Neural progenitor cell (in vitro differentiated cells): ENCODE measurements around the gene SPEF2. TPM values are rescaled to one million over a fixed set of nuclear protein-coding genes. Genes with fewer than 3 reads are reported as not detected.

Experiments
- DNase-seq: peaks from one replicate; pipeline ENCODE4 v3.0.0-alpha.2; 2016; ENCODE audit warnings: low spot score
- H2AFZ ChIP-seq: fragments of 200-600 bp; sonication (generic); replicated peaks from 2 replicates; pipeline ENCODE4 v1.6.1; 2016; ENCODE audit warnings: antibody characterized with exemption
- H3F3A ChIP-seq: fragments of 200-600 bp; sonication (generic); 2 replicates; pipeline ENCODE4 v1.6.1; 2016; ENCODE audit warnings: antibody characterized with exemption, low read depth
- H3K27ac ChIP-seq: fragments of 200-600 bp; sonication (generic); 2 replicates; pipeline ENCODE4 v1.5.1; 2016; ENCODE audit warnings: mild to moderate bottlenecking
- H3K27me3 ChIP-seq: fragments of 200-600 bp; sonication (generic); 2 replicates; pipeline ENCODE4 v1.6.1; 2016; ENCODE audit warnings: mild to moderate bottlenecking, moderate library complexity
- H3K36me3 ChIP-seq: fragments of 200-600 bp; sonication (generic); 2 replicates; pipeline ENCODE4 v1.5.1; 2016
- H3K4me1 ChIP-seq: fragments of 200-600 bp; sonication (generic); 2 replicates; pipeline ENCODE4 v1.6.1; 2016; ENCODE audit warnings: mixed run types
- H3K4me2 ChIP-seq: fragments of 200-600 bp; sonication (generic); 2 replicates; pipeline ENCODE4 v1.6.1; 2016
- H3K4me3 ChIP-seq: fragments of 200-600 bp; sonication (generic); 2 replicates; pipeline ENCODE4 v1.5.1; 2016
- H3K79me2 ChIP-seq: fragments of 200-600 bp; sonication (generic); 2 replicates; pipeline ENCODE4 v1.6.1; 2016; ENCODE audit warnings: low read depth
- H3K9ac ChIP-seq: fragments of 200-600 bp; sonication (generic); 2 replicates; pipeline ENCODE4 v1.6.1; 2016
- H3K9me3 ChIP-seq: fragments of 200-600 bp; sonication (generic); 2 replicates; pipeline ENCODE4 v1.5.1; 2016; ENCODE audit warnings: low read depth
- H4K20me1 ChIP-seq: fragments of 200-600 bp; sonication (generic); 2 replicates; pipeline ENCODE4 v1.6.1; 2016; ENCODE audit warnings: low read depth
- H3K27ac Mint-ChIP-seq: 3 replicates; pipeline ENCODE4 v1.8.0; 2021; ENCODE audit warnings: mixed read lengths
- H3K27me3 Mint-ChIP-seq: 2 replicates; pipeline ENCODE4 v1.8.0; 2022; ENCODE audit warnings: low read depth, mild to moderate bottlenecking, inconsistent platforms, moderate library complexity, mixed read lengths; ENCODE audit not compliant: insufficient read depth
- H3K36me3 Mint-ChIP-seq: 3 replicates; pipeline ENCODE4 v1.8.0; 2021; ENCODE audit warnings: mixed read lengths
- H3K4me1 Mint-ChIP-seq: 3 replicates; pipeline ENCODE4 v1.8.0; 2021; ENCODE audit warnings: mixed read lengths
- H3K4me3 Mint-ChIP-seq: 3 replicates; pipeline ENCODE4 v1.8.0; 2021; ENCODE audit warnings: mild to moderate bottlenecking, moderate library complexity, mixed read lengths
- H3K9me3 Mint-ChIP-seq: 3 replicates; pipeline ENCODE4 v1.8.0; 2020; ENCODE audit warnings: mixed read lengths
- EZH2 ChIP-seq: fragments of 200-600 bp; sonication (generic); IDR thresholded peaks from 2 replicates; pipeline ENCODE4 v1.6.1; 2017; ENCODE audit warnings: antibody characterized with exemption, mild to moderate bottlenecking, moderate library complexity
- EZH2phosphoT487 ChIP-seq: fragments of 200-600 bp; sonication (generic); IDR thresholded peaks from 2 replicates; pipeline ENCODE4 v1.6.1; 2017; ENCODE audit warnings: antibody characterized with exemption
- total RNA-seq: library from RNA; depleted of rRNA; stranded (reverse); fragments of >200 nt; gene quantifications from 2 replicates; pipeline ENCODE4 v1.2.3, GENCODE V29; 2015; ENCODE audit warnings: low replicate concordance
- TF ChIP-seq, protein P1 (sequence below): fragments of 200-600 bp; sonication (generic); IDR thresholded peaks from 2 replicates; pipeline ENCODE4 v1.5.1; 2017; ENCODE audit warnings: antibody characterized with exemption, mild to moderate bottlenecking

SPEF2 gene
- total RNA-seq, 1 donor from 2014 or later, result 5.8 TPM

- H3K4me1 ChIP-seq, result no peaks in the 10 kb centered on the region
- H3K27me3 ChIP-seq, result peaks cover 28% of the 10 kb centered on the region
- H3K9me3 ChIP-seq, result no peaks in the 10 kb centered on the region
- H3K9me3 Mint-ChIP-seq, result no peaks in the 10 kb centered on the region
- no peak overlapping the region for H3K9ac ChIP-seq
- no peak overlapping the region for H3K4me2 ChIP-seq
- no peaks in the 10 kb centered on the region for H3K27me3 Mint-ChIP-seq
- no peak overlapping the region for H2AFZ ChIP-seq
- H3K27ac Mint-ChIP-seq, result no peak overlapping the region
- H3K4me3 Mint-ChIP-seq, result no peak overlapping the region
- no peaks in the 10 kb centered on the region for H3K36me3 ChIP-seq
- no peaks in the 10 kb centered on the region for H4K20me1 ChIP-seq
- H3K79me2 ChIP-seq, result no peaks in the 10 kb centered on the region
- H3K4me3 ChIP-seq, result no peak overlapping the region
- TF ChIP-seq EZH2phosphoT487 (no peak), EZH2 (no peak)
- TF ChIP-seq, protein P1, sequence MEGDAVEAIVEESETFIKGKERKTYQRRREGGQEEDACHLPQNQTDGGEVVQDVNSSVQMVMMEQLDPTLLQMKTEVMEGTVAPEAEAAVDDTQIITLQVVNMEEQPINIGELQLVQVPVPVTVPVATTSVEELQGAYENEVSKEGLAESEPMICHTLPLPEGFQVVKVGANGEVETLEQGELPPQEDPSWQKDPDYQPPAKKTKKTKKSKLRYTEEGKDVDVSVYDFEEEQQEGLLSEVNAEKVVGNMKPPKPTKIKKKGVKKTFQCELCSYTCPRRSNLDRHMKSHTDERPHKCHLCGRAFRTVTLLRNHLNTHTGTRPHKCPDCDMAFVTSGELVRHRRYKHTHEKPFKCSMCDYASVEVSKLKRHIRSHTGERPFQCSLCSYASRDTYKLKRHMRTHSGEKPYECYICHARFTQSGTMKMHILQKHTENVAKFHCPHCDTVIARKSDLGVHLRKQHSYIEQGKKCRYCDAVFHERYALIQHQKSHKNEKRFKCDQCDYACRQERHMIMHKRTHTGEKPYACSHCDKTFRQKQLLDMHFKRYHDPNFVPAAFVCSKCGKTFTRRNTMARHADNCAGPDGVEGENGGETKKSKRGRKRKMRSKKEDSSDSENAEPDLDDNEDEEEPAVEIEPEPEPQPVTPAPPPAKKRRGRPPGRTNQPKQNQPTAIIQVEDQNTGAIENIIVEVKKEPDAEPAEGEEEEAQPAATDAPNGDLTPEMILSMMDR, result no peak
- H3K27ac ChIP-seq, result no peak overlapping the region
- no peaks in the 10 kb centered on the region for H3K36me3 Mint-ChIP-seq
- no peak for DNase-seq
- H3F3A ChIP-seq, result no peaks in the 10 kb centered on the region
- H3K4me1 Mint-ChIP-seq, result no peaks in the 10 kb centered on the region
Measured at GRCh38 chr5:35783551-35783950, 165.9 kb downstream of the SPEF2 start.

DNA sequence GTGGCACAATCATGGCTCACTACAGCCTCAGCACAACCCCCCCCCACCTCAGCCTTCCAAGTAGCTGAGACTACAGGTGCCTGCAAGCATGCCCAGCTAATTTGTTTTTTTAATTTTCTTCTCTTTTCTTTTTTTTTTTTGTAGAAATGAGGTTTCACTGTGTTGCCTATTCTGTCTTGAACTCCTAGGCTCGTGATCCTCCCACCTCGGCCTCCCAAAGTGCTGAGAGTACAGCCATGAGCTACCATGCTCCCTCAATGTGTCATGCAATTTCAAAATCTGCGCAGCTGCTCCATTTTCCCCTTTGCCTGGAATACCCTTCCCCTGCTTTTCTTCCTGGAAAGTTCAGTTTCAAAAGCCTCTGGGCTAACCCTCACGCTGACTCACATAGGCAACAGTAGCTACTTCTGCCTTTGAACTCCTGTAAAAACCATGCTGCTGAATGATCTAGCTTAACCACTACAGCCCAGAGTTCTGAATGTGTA lies 168.0 kb downstream of the SPEF2 start:
- Mint-ChIP-seq H3K36me3 (no peaks in the 10 kb centered on the region), H3K9me3 (no peaks in the 10 kb centered on the region), H3K27me3 (no peaks in the 10 kb centered on the region), H3K27ac (no peak overlapping the region), H3K4me1 (no peaks in the 10 kb centered on the region), H3K4me3 (no peak overlapping the region)
- no peaks in the 10 kb centered on the region for H4K20me1 ChIP-seq
- peaks cover 7% of the 10 kb centered on the region for H3K27me3 ChIP-seq
- no peak overlapping the region for H3K4me3 ChIP-seq
- no peaks in the 10 kb centered on the region for H3K36me3 ChIP-seq
- TF ChIP-seq, protein P1, result no peak
- TF ChIP-seq EZH2phosphoT487 (no peak), EZH2 (no peak)
- H3K9ac ChIP-seq, result no peak overlapping the region
- H3K79me2 ChIP-seq, result no peaks in the 10 kb centered on the region
- H3F3A ChIP-seq, result no peaks in the 10 kb centered on the region
- H3K27ac ChIP-seq, result no peak overlapping the region
- H3K4me1 ChIP-seq, result no peaks in the 10 kb centered on the region
- H3K9me3 ChIP-seq, result no peaks in the 10 kb centered on the region
- no peak overlapping the region for H2AFZ ChIP-seq
- no peak for DNase-seq
- H3K4me2 ChIP-seq, result no peak overlapping the region

DNA sequence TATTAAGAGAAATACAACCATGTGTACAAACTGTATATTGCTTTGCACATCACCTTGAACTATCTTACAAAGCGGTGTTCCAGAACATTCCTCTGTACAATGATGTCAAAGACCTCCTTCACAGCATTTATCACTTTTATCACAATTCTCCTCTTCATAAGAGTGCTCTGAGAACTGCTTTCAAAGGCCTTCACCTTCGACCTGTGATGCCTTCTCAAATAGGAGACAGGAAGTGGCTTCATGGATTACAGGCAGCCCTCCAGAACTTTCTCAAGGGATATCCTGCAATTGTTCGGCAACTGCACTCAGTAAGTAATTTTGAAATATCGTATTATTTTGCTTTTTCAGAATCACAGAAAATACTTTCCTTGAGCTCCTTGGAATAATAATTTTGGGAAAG lies 171.1 kb downstream of the SPEF2 start:
- no peaks in the 10 kb centered on the region for H3K27me3 ChIP-seq
- no peak overlapping the region for H3K9ac ChIP-seq
- Mint-ChIP-seq H3K4me1 (no peaks in the 10 kb centered on the region), H3K9me3 (no peaks in the 10 kb centered on the region), H3K27me3 (peaks cover under 1% of the 10 kb centered on the region), H3K4me3 (no peak overlapping the region), H3K27ac (no peak overlapping the region), H3K36me3 (no peaks in the 10 kb centered on the region)
- no peak overlapping the region for H3K4me2 ChIP-seq
- TF ChIP-seq, protein P1, result no peak
- no peak for TF ChIP-seq EZH2
- TF ChIP-seq EZH2phosphoT487, result no peak
- H3K4me1 ChIP-seq, result no peaks in the 10 kb centered on the region
- no peak overlapping the region for H2AFZ ChIP-seq
- DNase-seq, result no peak
- H3K79me2 ChIP-seq, result no peaks in the 10 kb centered on the region
- H3F3A ChIP-seq, result no peaks in the 10 kb centered on the region
- no peak overlapping the region for H3K27ac ChIP-seq
- no peaks in the 10 kb centered on the region for H4K20me1 ChIP-seq
- H3K4me3 ChIP-seq, result no peak overlapping the region
- no peaks in the 10 kb centered on the region for H3K36me3 ChIP-seq
- no peaks in the 10 kb centered on the region for H3K9me3 ChIP-seq
